Lung (tissue), 12 donors: ENCODE measurements around the gene ADAMTSL2. TPM values are rescaled to one million over a fixed set of nuclear protein-coding genes. Genes with fewer than 3 reads are reported as not detected.

Experiments
- ATAC-seq: fragments of 200-7000 bp; cut with Tn5 transposase; one replicate; pipeline ENCODE4 v1.9.1; 2020; ENCODE audit warnings: moderate number of reproducible peaks; ENCODE audit not compliant: insufficient read depth, low FRiP score
- DNase-seq, 3 donors: peaks; one replicate each; pipeline ENCODE4 v3.0.0-alpha.2; 2013 to 2017
- H3K27ac ChIP-seq, 2 donors: one replicate each; pipeline ENCODE4 v1.5.1; 2013; ENCODE audit warnings: mild to moderate bottlenecking in 2 of 2, moderate library complexity in 2 of 2, control low read depth in 1 of 2, inconsistent platforms in 1 of 2, low read depth in 1 of 2, low read length in 1 of 2
- H3K27me3 ChIP-seq, 3 donors: one replicate each; pipeline ENCODE4 v1.5.1; 2013; ENCODE audit warnings: low read length in 2 of 3; ENCODE audit not compliant: control insufficient read depth in 3 of 3, insufficient read depth in 3 of 3
- H3K36me3 ChIP-seq, 4 donors: one replicate each; pipeline ENCODE4 v1.5.1; 2013; ENCODE audit warnings: low read length in 4 of 4, mild to moderate bottlenecking in 1 of 4, moderate library complexity in 1 of 4; ENCODE audit not compliant: control insufficient read depth in 4 of 4, insufficient read depth in 4 of 4
- H3K4me1 ChIP-seq, 5 donors: one replicate each; pipeline ENCODE4 v1.5.1; 2013; ENCODE audit warnings: low read length in 5 of 5, mild to moderate bottlenecking in 2 of 5, moderate library complexity in 1 of 5; ENCODE audit not compliant: control insufficient read depth in 5 of 5, insufficient read depth in 5 of 5
- H3K4me3 ChIP-seq: one replicate; pipeline ENCODE4 v1.5.1; 2013; ENCODE audit warnings: mild to moderate bottlenecking, control low read depth, moderate library complexity
- H3K9ac ChIP-seq, 2 donors: one replicate each; pipeline ENCODE4 v1.5.1; 2013; ENCODE audit warnings: low read length in 2 of 2, control low read depth in 1 of 2; ENCODE audit not compliant: insufficient read depth in 1 of 2
- H3K9me3 ChIP-seq, 4 donors: one replicate each; pipeline ENCODE4 v1.5.1; 2013; ENCODE audit warnings: low read length in 3 of 4, mild to moderate bottlenecking in 1 of 4, moderate library complexity in 1 of 4; ENCODE audit not compliant: control insufficient read depth in 4 of 4, insufficient read depth in 3 of 4
- WGBS, 2 donors: extraction: QIAGEN DNeasy Blood & Tissue Kit; methylation state at CpG; one replicate each; pipeline ENCODE4 v1.1.7; 2013; 5-methylcytosine and 5-hydroxymethylcytosine counted together
- polyA plus RNA-seq, 2 donors: library from polyadenylated mRNA; stranded (reverse); fragments of 200-250 nt; gene quantifications; one replicate each; pipeline ENCODE4 v1.2.1, GENCODE V29; 2013
- total RNA-seq, 2 donors: library from RNA; depleted of rRNA in 1 of 2; stranded (reverse); fragments of >200 nt in 1 of 2; gene quantifications; one replicate each; pipeline ENCODE4 v1.2.1, GENCODE V29; 2014 to 2021
- TF ChIP-seq, protein P1 (sequence below): IDR thresholded peaks from 2 replicates; pipeline ENCODE4 v1.5.1; 2012; ENCODE audit warnings: mild to moderate bottlenecking; ENCODE audit errors: control extremely low read depth, extremely low read depth
- donor health status: control.
- donor health status: control.
- donor health status: Bipolar disorder and iron deficiency.
- donor health status: healthy.
- donor health status: DM: yes; HTN: yes; CAD: no.

The ADAMTSL2 gene
- total and polyA plus RNA-seq, 4 donors: 6.4 to 20.6 (median 10.1) TPM

DNA sequence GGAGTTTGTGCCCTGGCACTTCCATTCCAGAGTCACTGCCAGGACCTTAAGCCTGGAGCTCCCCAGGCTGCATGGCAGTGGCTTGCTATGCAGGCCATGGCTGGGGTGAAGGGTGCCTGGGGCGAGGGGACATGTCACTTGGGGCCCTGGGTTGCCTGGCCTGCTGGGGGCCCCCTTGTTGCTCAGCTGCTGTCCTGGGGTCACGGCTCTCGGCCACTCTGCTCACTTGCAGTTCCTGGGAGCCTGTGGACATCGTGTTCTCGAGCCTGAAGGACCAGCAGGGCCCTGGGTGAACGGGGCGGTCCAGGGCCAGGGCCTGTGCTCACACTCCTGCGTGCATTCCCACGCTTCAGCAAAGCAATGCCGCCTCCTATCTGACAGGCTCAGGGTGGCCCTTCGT lies 41.1 kb upstream of the ADAMTSL2 start:
- H3K27me3 ChIP-seq: peaks cover 0 to 4% (median 0%) of the 10 kb centered on the region in 3 donors
- no peak overlapping the region for H3K4me3 ChIP-seq
- ATAC-seq: no peak
- 83 to 94% methylated on average over 11 of the region's 11 CpGs for WGBS, 2 donors
- H3K36me3 ChIP-seq: no peaks in the 10 kb centered on the region
- DNase-seq: no peak
- H3K27ac ChIP-seq: no peak overlapping the region
- peaks cover 0 to 60% (median 26%) of the 10 kb centered on the region in 5 donors for H3K4me1 ChIP-seq
- no peak overlapping the region for H3K9ac ChIP-seq
- H3K9me3 ChIP-seq: no peaks in the 10 kb centered on the region
- TF ChIP-seq, protein P1, sequence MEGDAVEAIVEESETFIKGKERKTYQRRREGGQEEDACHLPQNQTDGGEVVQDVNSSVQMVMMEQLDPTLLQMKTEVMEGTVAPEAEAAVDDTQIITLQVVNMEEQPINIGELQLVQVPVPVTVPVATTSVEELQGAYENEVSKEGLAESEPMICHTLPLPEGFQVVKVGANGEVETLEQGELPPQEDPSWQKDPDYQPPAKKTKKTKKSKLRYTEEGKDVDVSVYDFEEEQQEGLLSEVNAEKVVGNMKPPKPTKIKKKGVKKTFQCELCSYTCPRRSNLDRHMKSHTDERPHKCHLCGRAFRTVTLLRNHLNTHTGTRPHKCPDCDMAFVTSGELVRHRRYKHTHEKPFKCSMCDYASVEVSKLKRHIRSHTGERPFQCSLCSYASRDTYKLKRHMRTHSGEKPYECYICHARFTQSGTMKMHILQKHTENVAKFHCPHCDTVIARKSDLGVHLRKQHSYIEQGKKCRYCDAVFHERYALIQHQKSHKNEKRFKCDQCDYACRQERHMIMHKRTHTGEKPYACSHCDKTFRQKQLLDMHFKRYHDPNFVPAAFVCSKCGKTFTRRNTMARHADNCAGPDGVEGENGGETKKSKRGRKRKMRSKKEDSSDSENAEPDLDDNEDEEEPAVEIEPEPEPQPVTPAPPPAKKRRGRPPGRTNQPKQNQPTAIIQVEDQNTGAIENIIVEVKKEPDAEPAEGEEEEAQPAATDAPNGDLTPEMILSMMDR: no peak

DNA sequence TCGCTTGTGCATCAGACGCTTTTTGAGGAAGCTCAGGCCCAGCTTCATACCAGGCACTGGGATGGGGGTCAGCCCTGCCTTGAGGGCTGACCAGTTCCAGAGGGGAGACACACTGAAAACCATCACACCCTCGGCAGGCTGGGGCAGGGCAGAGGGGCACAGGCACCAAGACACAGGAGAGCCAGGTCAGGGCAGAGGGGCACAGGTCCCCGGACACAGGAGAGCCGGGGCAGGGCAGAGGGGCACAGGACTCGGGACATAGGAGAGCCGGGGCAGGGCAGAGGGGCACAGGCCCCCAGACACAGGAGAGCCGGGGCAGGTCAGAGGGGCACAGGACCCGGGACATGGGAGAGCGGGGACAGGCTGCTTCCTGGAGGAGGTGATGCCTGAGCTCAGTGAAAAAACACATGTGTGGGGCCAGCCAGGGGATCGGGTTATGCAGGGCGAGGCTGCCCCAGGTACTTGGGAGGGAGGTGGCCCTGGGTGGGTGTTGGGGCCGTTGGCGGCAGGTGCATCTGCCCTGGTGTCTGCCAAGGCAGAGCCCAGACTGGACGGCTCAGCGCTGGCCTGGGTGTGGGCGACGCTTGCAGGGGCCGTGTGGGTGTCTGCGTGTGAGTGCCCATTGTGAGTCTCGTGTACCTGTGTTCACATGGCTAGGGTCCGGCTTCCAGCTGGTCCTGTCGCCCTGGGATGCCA lies 40.5 kb upstream of the ADAMTSL2 start:
- no peak for DNase-seq
- H3K36me3 ChIP-seq: no peaks in the 10 kb centered on the region
- no peaks in the 10 kb centered on the region for H3K9me3 ChIP-seq
- no peak overlapping the region for H3K9ac ChIP-seq
- peaks cover 0 to 63% (median 29%) of the 10 kb centered on the region in 5 donors for H3K4me1 ChIP-seq
- peaks cover 0 to 5% (median 0%) of the 10 kb centered on the region in 3 donors for H3K27me3 ChIP-seq
- ATAC-seq: no peak
- H3K4me3 ChIP-seq: no peak overlapping the region
- TF ChIP-seq, protein P1: no peak
- WGBS, 2 donors: 88 to 90% methylated on average over 23 of the region's 23 CpGs
- peak overlapping the region in 1 of 2 donors; percentile 5 for H3K27ac ChIP-seq

- peak in 2 of 3 donors; percentile 53 for DNase-seq
- 82 to 89% methylated on average over 24 of the region's 24 CpGs for WGBS, 2 donors
Measured at GRCh38 chr9:133494636-133495326, 39.7 kb upstream of the ADAMTSL2 start.

More at GRCh38 chr9:133494636-133495326, 39.7 kb upstream of the ADAMTSL2 start:
- TF ChIP-seq, protein P1: no peak
- Histone ChIP-seq H3K4me1 (peaks cover 0 to 70% (median 29%) of the 10 kb centered on the region in 5 donors), H3K36me3 (no peaks in the 10 kb centered on the region), H3K9ac (no peak overlapping the region), H3K9me3 (no peaks in the 10 kb centered on the region), H3K27ac (no peak overlapping the region), H3K27me3 (peaks cover 0 to 5% (median 0%) of the 10 kb centered on the region in 3 donors), H3K4me3 (no peak overlapping the region)
- ATAC-seq: no peak
